Neural progenitor cell (in vitro differentiated cells): ENCODE results near the gene JAG2. TPM values are rescaled to one million over a fixed set of nuclear protein-coding genes. Genes with fewer than 3 reads are reported as not detected.

Experiments used
- DNase-seq: peaks from one replicate; pipeline ENCODE4 v3.0.0-alpha.2; 2016; ENCODE audit warnings: low spot score
- H2AFZ ChIP-seq: fragments of 200-600 bp; sonication (generic); replicated peaks from 2 replicates; pipeline ENCODE4 v1.6.1; 2016; ENCODE audit warnings: antibody characterized with exemption
- H3F3A ChIP-seq: fragments of 200-600 bp; sonication (generic); 2 replicates; pipeline ENCODE4 v1.6.1; 2016; ENCODE audit warnings: antibody characterized with exemption, low read depth
- H3K27ac ChIP-seq: fragments of 200-600 bp; sonication (generic); 2 replicates; pipeline ENCODE4 v1.5.1; 2016; ENCODE audit warnings: mild to moderate bottlenecking
- H3K27me3 ChIP-seq: fragments of 200-600 bp; sonication (generic); 2 replicates; pipeline ENCODE4 v1.6.1; 2016; ENCODE audit warnings: mild to moderate bottlenecking, moderate library complexity
- H3K36me3 ChIP-seq: fragments of 200-600 bp; sonication (generic); 2 replicates; pipeline ENCODE4 v1.5.1; 2016
- H3K4me1 ChIP-seq: fragments of 200-600 bp; sonication (generic); 2 replicates; pipeline ENCODE4 v1.6.1; 2016; ENCODE audit warnings: mixed run types
- H3K4me2 ChIP-seq: fragments of 200-600 bp; sonication (generic); 2 replicates; pipeline ENCODE4 v1.6.1; 2016
- H3K4me3 ChIP-seq: fragments of 200-600 bp; sonication (generic); 2 replicates; pipeline ENCODE4 v1.5.1; 2016
- H3K79me2 ChIP-seq: fragments of 200-600 bp; sonication (generic); 2 replicates; pipeline ENCODE4 v1.6.1; 2016; ENCODE audit warnings: low read depth
- H3K9ac ChIP-seq: fragments of 200-600 bp; sonication (generic); 2 replicates; pipeline ENCODE4 v1.6.1; 2016
- H3K9me3 ChIP-seq: fragments of 200-600 bp; sonication (generic); 2 replicates; pipeline ENCODE4 v1.5.1; 2016; ENCODE audit warnings: low read depth
- H4K20me1 ChIP-seq: fragments of 200-600 bp; sonication (generic); 2 replicates; pipeline ENCODE4 v1.6.1; 2016; ENCODE audit warnings: low read depth
- H3K27ac Mint-ChIP-seq: 3 replicates; pipeline ENCODE4 v1.8.0; 2021; ENCODE audit warnings: mixed read lengths
- H3K27me3 Mint-ChIP-seq: 2 replicates; pipeline ENCODE4 v1.8.0; 2022; ENCODE audit warnings: low read depth, mild to moderate bottlenecking, inconsistent platforms, moderate library complexity, mixed read lengths; ENCODE audit not compliant: insufficient read depth
- H3K36me3 Mint-ChIP-seq: 3 replicates; pipeline ENCODE4 v1.8.0; 2021; ENCODE audit warnings: mixed read lengths
- H3K4me1 Mint-ChIP-seq: 3 replicates; pipeline ENCODE4 v1.8.0; 2021; ENCODE audit warnings: mixed read lengths
- H3K4me3 Mint-ChIP-seq: 3 replicates; pipeline ENCODE4 v1.8.0; 2021; ENCODE audit warnings: mild to moderate bottlenecking, moderate library complexity, mixed read lengths
- H3K9me3 Mint-ChIP-seq: 3 replicates; pipeline ENCODE4 v1.8.0; 2020; ENCODE audit warnings: mixed read lengths
- EZH2 ChIP-seq: fragments of 200-600 bp; sonication (generic); IDR thresholded peaks from 2 replicates; pipeline ENCODE4 v1.6.1; 2017; ENCODE audit warnings: antibody characterized with exemption, mild to moderate bottlenecking, moderate library complexity
- EZH2phosphoT487 ChIP-seq: fragments of 200-600 bp; sonication (generic); IDR thresholded peaks from 2 replicates; pipeline ENCODE4 v1.6.1; 2017; ENCODE audit warnings: antibody characterized with exemption
- total RNA-seq: library from RNA; depleted of rRNA; stranded (reverse); fragments of >200 nt; gene quantifications from 2 replicates; pipeline ENCODE4 v1.2.3, GENCODE V29; 2015; ENCODE audit warnings: low replicate concordance
- TF ChIP-seq, protein P1 (sequence below): fragments of 200-600 bp; sonication (generic); IDR thresholded peaks from 2 replicates; pipeline ENCODE4 v1.5.1; 2017; ENCODE audit warnings: antibody characterized with exemption, mild to moderate bottlenecking

The JAG2 gene
- total RNA-seq, 1 donor from 2014 or later = 2.1 TPM

DNA sequence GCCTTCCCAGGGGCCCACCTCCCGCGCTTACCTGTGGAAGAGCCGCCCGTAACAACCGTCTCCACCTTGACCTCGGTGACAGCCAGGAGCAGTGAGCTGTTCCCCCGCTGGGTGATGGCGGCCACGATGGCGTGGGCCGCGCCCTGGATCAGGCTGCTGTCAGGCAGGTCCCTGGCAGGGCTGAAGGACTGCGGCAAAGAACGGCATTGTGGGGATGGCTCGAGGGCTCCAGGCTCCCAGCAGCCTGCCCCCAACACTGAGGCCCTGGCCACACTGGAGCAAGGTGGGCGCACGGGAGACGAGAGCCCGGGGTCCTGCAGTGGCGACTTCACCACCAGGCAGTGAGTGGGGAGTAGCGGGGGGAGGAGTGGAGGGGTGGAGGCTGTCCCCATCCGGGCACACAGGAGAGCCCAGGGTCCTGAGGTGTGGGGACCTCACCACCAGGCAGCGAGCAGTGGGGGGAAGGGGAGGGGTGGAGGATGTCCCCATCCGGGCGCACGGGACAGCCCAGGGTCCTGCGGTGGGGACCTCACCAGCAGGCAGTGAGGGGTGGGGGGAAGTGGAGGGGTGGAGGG, 25.0 kb downstream of the JAG2 start:
- peaks cover 4% of the 10 kb centered on the region for H3K27me3 Mint-ChIP-seq
- H3K36me3 ChIP-seq = no peaks in the 10 kb centered on the region
- DNase-seq = no peak

DNA sequence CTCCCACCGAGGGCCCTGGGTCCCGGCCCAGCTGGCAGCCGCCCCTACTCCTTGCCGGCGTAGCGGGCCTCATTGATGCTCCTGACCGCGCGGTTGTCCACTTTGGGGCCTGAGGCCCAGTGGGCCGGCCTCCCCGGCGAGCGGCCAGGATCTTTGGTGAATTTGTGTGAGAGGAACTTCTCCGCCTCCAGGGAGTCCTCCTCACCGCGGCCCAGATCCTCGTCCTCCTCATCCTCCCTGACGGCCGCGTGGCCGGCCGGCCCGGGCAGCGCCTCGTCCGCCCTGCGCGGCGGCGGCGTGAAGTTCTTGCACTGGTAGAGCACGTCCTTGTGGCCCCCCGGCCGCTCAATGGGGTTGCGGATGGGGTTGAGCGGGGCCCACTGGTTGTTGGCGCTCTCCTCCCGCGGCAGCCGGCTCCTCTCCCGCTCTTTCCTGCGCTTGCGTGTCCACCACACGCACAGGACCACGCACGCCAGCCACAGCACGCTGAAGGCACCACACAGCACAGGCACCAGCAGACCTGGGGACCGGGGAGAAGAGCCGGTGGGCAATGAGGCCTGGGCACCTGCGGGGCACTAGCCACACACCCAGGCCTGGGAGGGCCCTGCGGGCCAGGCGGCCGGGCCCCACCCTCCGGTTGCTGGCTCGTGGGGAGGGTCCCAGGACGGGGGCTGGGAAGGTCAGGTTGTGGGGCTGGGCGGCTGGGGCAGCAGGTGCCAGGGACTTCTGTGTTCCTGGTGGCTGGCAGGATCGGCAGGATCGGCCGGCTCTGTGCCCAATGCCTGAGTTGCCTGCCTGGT, 25.7 kb downstream of the JAG2 start:
- DNase-seq = no peak
- Histone ChIP-seq H3K36me3 (no peaks in the 10 kb centered on the region), H2AFZ (no peak overlapping the region)

More for the DNA sequence above, 25.0 kb downstream of the JAG2 start:
- TF ChIP-seq EZH2phosphoT487 = no peak
- Histone ChIP-seq H3F3A (no peaks in the 10 kb centered on the region), H3K9me3 (peaks cover 4% of the 10 kb centered on the region), H3K79me2 (no peaks in the 10 kb centered on the region), H3K4me1 (no peaks in the 10 kb centered on the region), H3K9ac (no peak overlapping the region), H3K27ac (no peak overlapping the region), H4K20me1 (no peaks in the 10 kb centered on the region), H2AFZ (no peak overlapping the region), H3K4me2 (no peak overlapping the region), H3K4me3 (no peak overlapping the region), H3K27me3 (no peaks in the 10 kb centered on the region)
- Mint-ChIP-seq H3K4me1 (no peaks in the 10 kb centered on the region), H3K36me3 (peaks cover 5% of the 10 kb centered on the region), H3K27ac (no peak overlapping the region), H3K4me3 (no peak overlapping the region), H3K9me3 (peaks cover 20% of the 10 kb centered on the region)

DNA sequence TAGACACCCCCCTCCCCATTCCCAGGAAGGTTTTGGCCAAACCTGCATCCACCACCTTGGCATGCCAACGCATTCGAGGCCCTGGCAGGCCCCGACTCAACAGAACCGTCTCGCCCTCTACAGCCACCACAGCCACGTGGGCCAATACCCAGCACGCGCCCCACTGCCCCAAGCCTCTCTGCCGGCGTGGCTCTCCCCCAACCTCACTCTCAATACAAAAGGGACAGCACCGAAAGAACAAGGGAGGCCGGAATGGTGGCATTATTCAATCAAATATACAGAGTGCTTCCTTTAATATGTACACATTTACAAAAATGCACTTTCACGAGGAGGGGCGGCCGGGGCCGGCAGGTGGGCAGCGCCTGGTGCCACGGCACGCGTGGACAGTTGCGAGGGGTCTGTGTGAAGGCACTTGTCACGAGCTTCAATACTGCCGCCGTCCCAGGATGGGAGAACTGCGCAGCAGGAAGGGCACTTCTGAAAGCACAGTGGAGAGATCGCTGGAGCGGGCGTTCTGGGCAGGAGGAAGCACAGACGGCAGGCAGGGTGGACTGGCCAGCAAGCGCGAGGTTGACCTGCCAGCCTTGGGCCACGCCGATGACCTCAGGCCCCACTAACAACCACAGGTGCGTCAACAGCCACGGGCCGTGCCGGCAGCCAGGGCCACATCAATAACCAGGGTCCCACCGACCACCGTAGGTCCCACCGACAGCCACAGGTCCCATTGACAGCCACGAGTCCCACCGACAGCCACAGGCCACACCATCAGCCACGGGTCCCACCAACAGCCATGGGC, 26.9 kb downstream of the JAG2 start:
- Histone ChIP-seq H3K4me1 (no peaks in the 10 kb centered on the region), H3K4me3 (no peak overlapping the region), H3K4me2 (no peak overlapping the region), H3K27ac (no peak overlapping the region), H3K79me2 (no peaks in the 10 kb centered on the region), H3K9me3 (peaks cover 4% of the 10 kb centered on the region), H4K20me1 (no peaks in the 10 kb centered on the region), H3F3A (no peaks in the 10 kb centered on the region), H3K27me3 (no peaks in the 10 kb centered on the region), H3K9ac (no peak overlapping the region), H2AFZ (no peak overlapping the region), H3K36me3 (no peaks in the 10 kb centered on the region)
- peaks cover 20% of the 10 kb centered on the region for H3K9me3 Mint-ChIP-seq
- H3K27ac Mint-ChIP-seq = no peak overlapping the region
- DNase-seq = no peak
- H3K4me1 Mint-ChIP-seq = no peaks in the 10 kb centered on the region
- peaks cover 5% of the 10 kb centered on the region for H3K36me3 Mint-ChIP-seq
- TF ChIP-seq EZH2 = no peak
- no peak for TF ChIP-seq EZH2phosphoT487
- TF ChIP-seq, protein P1, sequence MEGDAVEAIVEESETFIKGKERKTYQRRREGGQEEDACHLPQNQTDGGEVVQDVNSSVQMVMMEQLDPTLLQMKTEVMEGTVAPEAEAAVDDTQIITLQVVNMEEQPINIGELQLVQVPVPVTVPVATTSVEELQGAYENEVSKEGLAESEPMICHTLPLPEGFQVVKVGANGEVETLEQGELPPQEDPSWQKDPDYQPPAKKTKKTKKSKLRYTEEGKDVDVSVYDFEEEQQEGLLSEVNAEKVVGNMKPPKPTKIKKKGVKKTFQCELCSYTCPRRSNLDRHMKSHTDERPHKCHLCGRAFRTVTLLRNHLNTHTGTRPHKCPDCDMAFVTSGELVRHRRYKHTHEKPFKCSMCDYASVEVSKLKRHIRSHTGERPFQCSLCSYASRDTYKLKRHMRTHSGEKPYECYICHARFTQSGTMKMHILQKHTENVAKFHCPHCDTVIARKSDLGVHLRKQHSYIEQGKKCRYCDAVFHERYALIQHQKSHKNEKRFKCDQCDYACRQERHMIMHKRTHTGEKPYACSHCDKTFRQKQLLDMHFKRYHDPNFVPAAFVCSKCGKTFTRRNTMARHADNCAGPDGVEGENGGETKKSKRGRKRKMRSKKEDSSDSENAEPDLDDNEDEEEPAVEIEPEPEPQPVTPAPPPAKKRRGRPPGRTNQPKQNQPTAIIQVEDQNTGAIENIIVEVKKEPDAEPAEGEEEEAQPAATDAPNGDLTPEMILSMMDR = no peak
- no peak overlapping the region for H3K4me3 Mint-ChIP-seq
- H3K27me3 Mint-ChIP-seq = peaks cover 2% of the 10 kb centered on the region

More for the DNA sequence above, 25.7 kb downstream of the JAG2 start:
- no peak overlapping the region for H3K27ac ChIP-seq
- H3K9me3 ChIP-seq = peaks cover 4% of the 10 kb centered on the region
- no peaks in the 10 kb centered on the region for H3K27me3 ChIP-seq
- TF ChIP-seq EZH2phosphoT487 = no peak
- TF ChIP-seq, protein P1 = no peak
- TF ChIP-seq EZH2 = no peak
- Mint-ChIP-seq H3K27ac (no peak overlapping the region), H3K9me3 (peaks cover 20% of the 10 kb centered on the region), H3K36me3 (peaks cover 5% of the 10 kb centered on the region), H3K4me1 (no peaks in the 10 kb centered on the region), H3K27me3 (peaks cover 4% of the 10 kb centered on the region), H3K4me3 (no peak overlapping the region)
- H3K4me2 ChIP-seq = no peak overlapping the region
- no peak overlapping the region for H3K9ac ChIP-seq
- no peak overlapping the region for H3K4me3 ChIP-seq
- no peaks in the 10 kb centered on the region for H3F3A ChIP-seq
- no peaks in the 10 kb centered on the region for H4K20me1 ChIP-seq
- no peaks in the 10 kb centered on the region for H3K79me2 ChIP-seq
- no peaks in the 10 kb centered on the region for H3K4me1 ChIP-seq
